ENCODE results near the gene SCD5.

DNA sequence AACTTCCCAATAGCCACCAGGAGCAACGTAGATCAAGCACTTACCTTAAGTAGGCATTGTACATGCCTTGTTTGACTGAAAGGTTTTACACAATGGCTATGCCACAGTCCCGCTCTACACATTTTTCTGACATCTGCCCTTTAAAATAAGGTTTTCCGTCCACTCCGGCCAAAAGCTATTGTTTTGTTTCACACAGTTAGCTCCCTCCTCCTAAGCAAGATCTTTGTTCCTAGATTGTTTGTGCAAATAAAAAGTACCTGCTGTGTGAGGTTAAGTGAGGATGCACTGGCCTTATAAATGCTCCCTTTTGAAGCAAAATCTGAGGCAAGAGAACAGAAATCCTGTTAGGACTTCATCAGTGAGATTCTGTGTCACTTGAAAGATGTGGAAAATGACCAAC is 11.8 kb downstream of the SCD5 start:
- TF ChIP-seq, protein P1, sequence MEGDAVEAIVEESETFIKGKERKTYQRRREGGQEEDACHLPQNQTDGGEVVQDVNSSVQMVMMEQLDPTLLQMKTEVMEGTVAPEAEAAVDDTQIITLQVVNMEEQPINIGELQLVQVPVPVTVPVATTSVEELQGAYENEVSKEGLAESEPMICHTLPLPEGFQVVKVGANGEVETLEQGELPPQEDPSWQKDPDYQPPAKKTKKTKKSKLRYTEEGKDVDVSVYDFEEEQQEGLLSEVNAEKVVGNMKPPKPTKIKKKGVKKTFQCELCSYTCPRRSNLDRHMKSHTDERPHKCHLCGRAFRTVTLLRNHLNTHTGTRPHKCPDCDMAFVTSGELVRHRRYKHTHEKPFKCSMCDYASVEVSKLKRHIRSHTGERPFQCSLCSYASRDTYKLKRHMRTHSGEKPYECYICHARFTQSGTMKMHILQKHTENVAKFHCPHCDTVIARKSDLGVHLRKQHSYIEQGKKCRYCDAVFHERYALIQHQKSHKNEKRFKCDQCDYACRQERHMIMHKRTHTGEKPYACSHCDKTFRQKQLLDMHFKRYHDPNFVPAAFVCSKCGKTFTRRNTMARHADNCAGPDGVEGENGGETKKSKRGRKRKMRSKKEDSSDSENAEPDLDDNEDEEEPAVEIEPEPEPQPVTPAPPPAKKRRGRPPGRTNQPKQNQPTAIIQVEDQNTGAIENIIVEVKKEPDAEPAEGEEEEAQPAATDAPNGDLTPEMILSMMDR (conservative IDR thresholded peaks at IDR 0.05; ENCODE audit: low read depth, low read length), result no peak
- TF ChIP-seq POLR2A (IDR thresholded peaks at IDR 0.05; ENCODE audit: low read depth, low read length) (no peak), RAD21 (IDR thresholded peaks at IDR 0.05; ENCODE audit: low read length) (no peak), SMC3 (IDR thresholded peaks at IDR 0.05; ENCODE audit: low read depth, low read length) (no peak), CHD1 (IDR thresholded peaks at IDR 0.05; ENCODE audit: low read depth, low read length) (no peak), MAZ (IDR thresholded peaks at IDR 0.05; ENCODE audit: borderline replicate concordance, low read depth, low read length) (no peak), RFX5 (IDR thresholded peaks at IDR 0.05; ENCODE audit: low read depth, low read length) (no peak), MAFK (IDR thresholded peaks at IDR 0.05; ENCODE audit: low read depth, low read length) (no peak)
- TF ChIP-seq, protein P2, sequence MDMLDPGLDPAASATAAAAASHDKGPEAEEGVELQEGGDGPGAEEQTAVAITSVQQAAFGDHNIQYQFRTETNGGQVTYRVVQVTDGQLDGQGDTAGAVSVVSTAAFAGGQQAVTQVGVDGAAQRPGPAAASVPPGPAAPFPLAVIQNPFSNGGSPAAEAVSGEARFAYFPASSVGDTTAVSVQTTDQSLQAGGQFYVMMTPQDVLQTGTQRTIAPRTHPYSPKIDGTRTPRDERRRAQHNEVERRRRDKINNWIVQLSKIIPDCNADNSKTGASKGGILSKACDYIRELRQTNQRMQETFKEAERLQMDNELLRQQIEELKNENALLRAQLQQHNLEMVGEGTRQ (IDR thresholded peaks at IDR 0.05; ENCODE audit: low read depth, low read length), result no peak

Measured in IMR-90 (cell line).